SK-N-MC (cell line): ENCODE data around the gene S100P.

Source experiments
- EZH2 ChIP-seq: fragments of 200-600 bp; sonication (generic); IDR thresholded peaks from one replicate; pipeline ENCODE4 v1.6.1; 2017; ENCODE audit warnings: antibody characterized with exemption
- POLR2AphosphoS5 ChIP-seq: IDR thresholded peaks from 2 replicates; pipeline ENCODE4 v1.6.1; 2012; ENCODE audit warnings: mild to moderate bottlenecking, low read depth, low read length, borderline replicate concordance

- no peak for TF ChIP-seq EZH2
- TF ChIP-seq POLR2AphosphoS5 = no peak
Observed at GRCh38 chr4:6655924-6656323, 37.8 kb upstream of the S100P start.
